ENCODE data around the gene TSPAN14. TPM values are rescaled to one million over a fixed set of nuclear protein-coding genes. Genes with fewer than 3 reads are reported as not detected.
A peak's percentile ranks its signal among the peaks of the same experiment; 100 is the strongest.

TSPAN14 gene
- total RNA-seq (2014; rRNA removed) = not detected in 2 replicates
- percentile 13 among the genes with signal in this experiment for Bru-seq, nascent RNA
- BruChase-seq, experiment 1, labeled RNA remaining after a 6-hour chase = percentile 11 among the genes with signal in this experiment
- BruChase-seq, experiment 2, labeled RNA remaining after a 2-hour chase = percentile 11 among the genes with signal in this experiment
- long read RNA-seq = 0 reads

GRCh38 chr10:80453842-80454512 lies at the start of gene TSPAN14:
Gene TSPAN14, plus strand, starts transcription at chr10:80454310. Its CDS starts 34,924 bp downstream, at chr10:80489234.
- intact Hi-C loops (cut with micrococcal nuclease) = no loop called here
- ATAC-seq (no peak), DNase-seq (no peak)
- Histone ChIP-seq H3K9me3 (ENCODE audit: low read length) (no peaks in the 10 kb centered on the region), H3K27me3 (ENCODE audit: low read length) (no peaks in the 10 kb centered on the region), H3K4me2 (ENCODE audit: low read length) (no peak within 1 kb of the TSS), H3K9ac (ENCODE audit: low read length) (no peak within 1 kb of the TSS), H3K9me2 (replicated peaks; ENCODE audit: low read length) (no peaks in the 10 kb centered on the region), H3K27ac (ENCODE audit: low read length) (no peak within 1 kb of the TSS), H3F3A (ENCODE audit: low read length, unreplicated experiment) (no peaks in the 10 kb centered on the region), H2AFZ (ENCODE audit: low read length) (no peak within 1 kb of the TSS), H3K4me1 (ENCODE audit: insufficient read depth, low read length) (no peaks in the 10 kb centered on the region), H3K36me3 (ENCODE audit: low read depth, low read length) (no peaks in the 10 kb centered on the region), H3K79me2 (ENCODE audit: low read length) (no peaks in the 10 kb centered on the region), H3K4me3 (ENCODE audit: low read length) (no peak within 1 kb of the TSS), H4K20me1 (ENCODE audit: low read length) (no peaks in the 10 kb centered on the region)
- TF ChIP-seq CTCF (conservative IDR thresholded peaks at IDR 0.05; ENCODE audit: low read depth, low read length) = no peak
- no peak for TF ChIP-seq EZH2phosphoT487 (IDR thresholded peaks at IDR 0.05; ENCODE audit: borderline replicate concordance, low read length)
- TF ChIP-seq EZH2 (IDR thresholded peaks at IDR 0.05; ENCODE audit: low read length, unreplicated experiment) = no peak
- POLR2A ChIA-PET (ENCODE audit: unreplicated experiment) = no interaction called here
- CTCF ChIA-PET = no interaction called here
- no TSS peak for BruUV-seq (replicated peaks)

DNA sequence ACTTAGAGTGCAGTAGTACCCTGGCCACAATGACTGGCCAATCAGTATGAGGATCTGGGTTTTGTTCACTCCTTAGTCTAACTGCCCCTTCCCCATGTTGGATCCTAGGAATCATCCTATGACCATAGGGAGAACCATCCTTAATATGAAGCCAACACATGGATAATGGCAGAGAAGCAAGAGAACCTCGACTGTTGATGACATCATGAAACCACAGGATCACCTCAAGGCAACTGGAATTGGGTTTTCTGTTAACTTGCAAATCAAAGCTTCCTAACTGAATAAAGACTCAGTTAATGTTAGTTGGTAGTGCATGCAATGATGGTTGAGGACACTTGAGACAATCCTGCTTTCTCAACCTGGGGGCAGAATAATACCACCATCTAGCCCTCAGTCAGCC lies 49.1 kb upstream of the TSPAN14 start:
- POLR2A ChIA-PET (ENCODE audit: unreplicated experiment) = no interaction called here
- no peak for ATAC-seq

More for the DNA sequence above, 49.1 kb upstream of the TSPAN14 start:
- no peak for DNase-seq
- Histone ChIP-seq H3K9me2 (replicated peaks; ENCODE audit: low read length) (no peaks in the 10 kb centered on the region), H3K9me3 (ENCODE audit: low read length) (no peaks in the 10 kb centered on the region), H2AFZ (ENCODE audit: low read length) (no peak overlapping the region), H3K4me3 (ENCODE audit: low read length) (no peak overlapping the region), H3K27ac (ENCODE audit: low read length) (no peak overlapping the region), H4K20me1 (ENCODE audit: low read length) (no peaks in the 10 kb centered on the region), H3K4me1 (ENCODE audit: insufficient read depth, low read length) (no peaks in the 10 kb centered on the region), H3K27me3 (ENCODE audit: low read length) (no peaks in the 10 kb centered on the region), H3K36me3 (ENCODE audit: low read depth, low read length) (no peaks in the 10 kb centered on the region), H3K79me2 (ENCODE audit: low read length) (no peaks in the 10 kb centered on the region), H3K4me2 (ENCODE audit: low read length) (no peak overlapping the region), H3F3A (ENCODE audit: low read length, unreplicated experiment) (no peaks in the 10 kb centered on the region), H3K9ac (ENCODE audit: low read length) (no peak overlapping the region)
- CTCF ChIA-PET = no interaction called here
- intact Hi-C loops (cut with micrococcal nuclease) = no loop called here
- no TSS peak for BruUV-seq (replicated peaks)
- TF ChIP-seq EZH2 (IDR thresholded peaks at IDR 0.05; ENCODE audit: low read length, unreplicated experiment) (no peak), CTCF (conservative IDR thresholded peaks at IDR 0.05; ENCODE audit: low read depth, low read length) (no peak)

Measured in PC-3 (cell line).